Lower leg skin (tissue), 3 donors: Measurements from ENCODE around the gene USP38.

Experiments
- POLR2A ChIP-seq, 2 donors: fragments of 450-650 bp; IDR thresholded peaks; one replicate each; pipeline ENCODE4 v1.6.1; 2016 to 2017; ENCODE audit warnings: antibody characterized with exemption in 2 of 2, mild to moderate bottlenecking in 1 of 2, moderate library complexity in 1 of 2
- TF ChIP-seq, protein P1 (sequence below), 3 donors: fragments of 450-650 bp; IDR thresholded peaks; one replicate each; pipeline ENCODE4 v1.5.1; 2016; ENCODE audit warnings: antibody characterized with exemption in 3 of 3, mild to moderate bottlenecking in 3 of 3, moderate library complexity in 2 of 3

DNA sequence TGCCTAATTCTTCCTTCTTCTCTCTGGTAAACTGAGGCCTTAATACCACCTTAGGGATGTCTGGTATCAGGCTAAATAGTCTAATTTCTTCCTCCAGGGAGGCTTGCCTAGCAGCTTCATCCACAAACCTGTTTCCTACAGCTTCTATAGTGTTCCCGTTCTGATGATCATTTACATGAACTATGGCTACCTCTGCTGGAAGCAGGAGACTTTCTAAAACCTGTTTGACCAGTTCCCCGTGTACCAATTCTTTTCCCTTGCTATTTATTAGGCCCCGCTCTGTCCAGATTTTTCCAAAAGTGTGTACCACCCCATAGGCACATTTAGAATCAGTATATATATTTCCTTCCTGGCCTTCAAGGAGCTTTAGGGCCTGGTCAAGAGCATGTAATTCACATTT, 5.8 kb upstream of the USP38 start:
- TF ChIP-seq, protein P1, sequence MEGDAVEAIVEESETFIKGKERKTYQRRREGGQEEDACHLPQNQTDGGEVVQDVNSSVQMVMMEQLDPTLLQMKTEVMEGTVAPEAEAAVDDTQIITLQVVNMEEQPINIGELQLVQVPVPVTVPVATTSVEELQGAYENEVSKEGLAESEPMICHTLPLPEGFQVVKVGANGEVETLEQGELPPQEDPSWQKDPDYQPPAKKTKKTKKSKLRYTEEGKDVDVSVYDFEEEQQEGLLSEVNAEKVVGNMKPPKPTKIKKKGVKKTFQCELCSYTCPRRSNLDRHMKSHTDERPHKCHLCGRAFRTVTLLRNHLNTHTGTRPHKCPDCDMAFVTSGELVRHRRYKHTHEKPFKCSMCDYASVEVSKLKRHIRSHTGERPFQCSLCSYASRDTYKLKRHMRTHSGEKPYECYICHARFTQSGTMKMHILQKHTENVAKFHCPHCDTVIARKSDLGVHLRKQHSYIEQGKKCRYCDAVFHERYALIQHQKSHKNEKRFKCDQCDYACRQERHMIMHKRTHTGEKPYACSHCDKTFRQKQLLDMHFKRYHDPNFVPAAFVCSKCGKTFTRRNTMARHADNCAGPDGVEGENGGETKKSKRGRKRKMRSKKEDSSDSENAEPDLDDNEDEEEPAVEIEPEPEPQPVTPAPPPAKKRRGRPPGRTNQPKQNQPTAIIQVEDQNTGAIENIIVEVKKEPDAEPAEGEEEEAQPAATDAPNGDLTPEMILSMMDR (IDR thresholded peaks at IDR 0.05) = no peak
- TF ChIP-seq POLR2A (IDR thresholded peaks at IDR 0.05) = no peak
